DMS53 treated with DMSO at 0.1 percent for 48 hours (cell line): ENCODE results near the gene HOXD13.

Experiments
- DNase-seq: peaks from one replicate; lab custom pipeline; 2025; ENCODE audit not compliant: unreplicated experiment; lab: John Stamatoyannopoulos, UW

HOXD13 gene

DNA sequence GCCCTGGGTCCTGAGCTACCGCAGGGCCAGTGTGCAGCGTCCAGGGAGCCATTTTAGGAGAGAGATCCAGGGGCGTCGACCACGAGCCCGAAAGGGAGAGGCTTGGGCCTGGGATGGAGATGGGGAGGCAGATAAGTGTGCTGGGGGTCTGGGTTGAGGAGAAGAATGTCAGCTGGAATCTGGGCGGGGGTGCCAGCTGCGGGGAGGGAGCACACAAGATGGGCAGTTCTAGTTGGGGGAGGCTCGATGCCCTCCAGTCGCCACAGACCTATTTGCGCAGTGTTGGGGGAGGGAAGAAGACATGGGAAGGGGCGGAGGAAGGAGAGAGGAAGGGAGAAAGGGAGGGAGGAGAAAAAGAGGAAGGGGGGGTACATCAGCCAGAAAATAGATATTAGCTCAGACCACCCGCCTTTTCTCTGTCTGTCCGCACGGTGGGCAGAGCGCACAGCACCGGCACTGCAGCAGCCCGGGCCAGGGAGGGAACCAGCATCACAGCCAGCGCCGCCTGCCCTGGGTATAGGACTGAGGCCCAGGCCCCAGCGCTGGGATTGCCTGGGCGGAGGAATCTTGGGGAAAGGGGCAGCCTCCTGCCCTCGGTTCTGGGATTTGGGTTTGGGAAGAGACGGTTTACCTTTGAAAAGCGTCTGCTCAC, 12.7 kb downstream of the HOXD13 start:
- no peak for DNase-seq

DNA sequence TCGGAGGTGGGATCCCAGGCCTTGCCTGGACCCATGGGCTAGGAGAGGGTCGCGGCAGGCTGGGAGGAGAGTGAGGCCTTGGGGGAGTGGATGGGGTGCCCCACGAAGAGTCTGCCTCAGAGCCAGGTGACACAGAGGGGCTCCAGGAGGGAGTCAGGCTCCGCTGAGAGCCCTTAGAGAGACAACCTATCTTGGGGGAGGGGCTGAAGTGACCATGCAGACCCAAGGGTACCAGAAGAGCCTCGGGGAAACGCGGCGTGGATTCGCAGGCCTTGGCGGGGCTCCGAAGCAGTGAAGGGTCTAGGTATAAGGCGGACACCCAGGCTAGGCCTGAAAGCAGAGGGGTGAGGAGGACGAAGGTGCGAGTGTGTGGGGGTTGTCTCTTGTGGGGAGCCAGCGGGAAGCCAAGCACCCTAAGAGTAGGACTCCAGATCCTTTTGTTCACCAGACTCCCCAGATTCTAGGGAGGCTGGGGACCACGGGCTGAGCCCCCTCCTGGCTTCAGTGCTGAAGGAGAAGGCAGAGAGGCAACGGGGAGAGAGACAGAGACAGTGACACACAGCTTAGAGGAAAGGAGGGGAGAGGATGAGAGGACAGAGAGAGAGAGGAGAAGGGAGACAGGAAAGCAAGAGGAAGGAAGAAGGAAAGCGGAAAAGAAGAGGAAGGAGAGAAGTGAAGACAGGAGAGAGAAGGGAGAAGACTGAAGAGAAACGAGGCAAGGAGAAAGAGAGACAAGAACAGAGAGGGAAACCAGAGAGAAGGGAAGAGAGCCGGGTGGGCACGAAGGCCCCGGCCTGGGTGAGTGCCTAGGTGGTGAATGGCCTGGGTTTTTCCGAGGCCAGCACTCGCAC, 13.4 kb downstream of the HOXD13 start:
- DNase-seq: no peak

DNA sequence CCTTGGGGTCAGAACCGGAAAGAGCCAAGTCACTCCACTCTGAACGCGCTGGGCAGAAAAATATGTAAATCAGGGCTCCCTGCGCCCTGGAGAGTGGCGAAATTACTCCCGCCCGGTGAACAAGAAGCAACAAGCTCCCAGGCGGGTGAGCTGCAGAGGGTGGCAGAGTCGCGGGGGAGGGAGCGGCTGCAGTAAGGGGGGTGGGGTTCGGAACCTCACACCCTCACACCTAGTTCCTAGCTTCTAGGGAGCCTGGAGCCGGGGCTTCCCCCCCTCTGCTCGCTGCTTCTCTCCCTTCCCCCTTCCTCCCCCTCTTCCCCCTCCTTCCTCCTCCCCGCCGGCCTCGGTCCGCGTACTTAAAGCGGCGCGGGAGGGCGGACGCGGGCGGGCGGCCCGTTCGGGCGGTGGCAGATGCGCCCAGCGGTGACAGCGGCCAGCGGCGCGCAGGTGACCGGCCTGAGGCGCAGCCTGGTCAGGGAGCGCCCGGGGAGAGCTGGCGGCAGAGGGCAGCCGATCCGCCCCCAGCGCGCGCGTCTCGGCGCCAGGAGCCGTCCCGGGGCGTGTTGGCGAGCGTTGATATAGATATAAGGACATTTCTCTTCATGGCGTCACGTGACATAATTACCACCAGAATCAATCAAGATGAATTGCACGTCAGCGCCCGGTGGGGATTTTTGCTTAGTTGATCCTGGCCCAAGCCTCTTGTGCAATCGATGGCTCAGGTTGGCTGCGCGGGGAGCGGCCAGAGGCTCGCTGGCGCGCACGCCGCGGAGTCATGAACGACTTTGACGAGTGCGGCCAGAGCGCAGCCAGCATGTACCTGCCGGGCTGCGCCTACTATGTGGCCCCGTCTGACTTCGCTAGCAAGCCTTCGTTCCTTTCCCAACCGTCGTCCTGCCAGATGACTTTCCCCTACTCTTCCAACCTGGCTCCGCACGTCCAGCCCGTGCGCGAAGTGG, 14.3 kb downstream of the HOXD13 start, which contains the start of gene HOXD11:
Gene HOXD11 (plus strand): TSS at position 700 of the 959 bp plus-strand sequence. CDS start 76 bp downstream, at position 776.
- DNase-seq: peak; percentile 65

DNA sequence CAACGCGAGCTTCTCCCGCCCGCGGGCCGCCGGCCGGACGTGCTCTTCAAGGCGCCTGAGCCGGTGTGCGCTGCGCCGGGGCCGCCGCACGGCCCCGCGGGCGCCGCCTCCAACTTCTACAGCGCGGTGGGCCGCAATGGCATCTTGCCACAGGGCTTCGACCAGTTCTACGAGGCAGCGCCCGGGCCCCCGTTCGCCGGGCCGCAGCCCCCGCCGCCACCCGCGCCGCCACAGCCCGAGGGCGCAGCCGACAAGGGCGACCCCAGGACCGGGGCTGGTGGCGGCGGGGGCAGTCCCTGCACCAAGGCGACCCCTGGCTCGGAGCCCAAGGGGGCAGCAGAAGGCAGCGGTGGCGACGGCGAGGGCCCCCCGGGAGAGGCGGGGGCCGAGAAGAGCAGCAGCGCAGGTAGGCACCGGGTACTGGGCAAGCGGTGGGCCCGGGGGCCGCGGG, 15.2 kb downstream of the HOXD13 start:
- DNase-seq: no peak

- no peak for DNase-seq
These were observed 16.8 kb downstream of the HOXD13 start for GRCh38 chr2:176109192-176109901.

DNA sequence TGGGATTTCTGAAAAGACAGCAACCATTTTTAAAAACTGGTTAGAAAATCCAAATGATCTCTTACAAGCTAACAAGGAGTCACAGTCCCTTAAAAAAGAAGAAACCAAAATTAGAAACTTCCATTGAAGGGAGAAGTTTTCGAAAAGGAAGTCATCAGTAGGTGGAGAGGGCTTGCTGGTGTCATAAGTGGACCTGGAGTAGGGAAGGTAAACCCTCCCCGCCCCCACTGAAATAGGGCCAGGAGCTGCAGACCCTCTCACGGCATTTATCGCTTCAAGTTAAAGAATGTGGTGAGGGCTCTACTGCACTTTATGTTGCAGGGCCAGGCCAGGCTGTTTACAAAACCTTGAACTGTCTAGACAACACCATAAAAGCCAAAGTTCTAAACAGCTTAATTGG, 17.4 kb downstream of the HOXD13 start:
- no peak for DNase-seq

GRCh38 chr2:176110415-176111308, 18.1 kb downstream of the HOXD13 start:
- no peak for DNase-seq

DNA sequence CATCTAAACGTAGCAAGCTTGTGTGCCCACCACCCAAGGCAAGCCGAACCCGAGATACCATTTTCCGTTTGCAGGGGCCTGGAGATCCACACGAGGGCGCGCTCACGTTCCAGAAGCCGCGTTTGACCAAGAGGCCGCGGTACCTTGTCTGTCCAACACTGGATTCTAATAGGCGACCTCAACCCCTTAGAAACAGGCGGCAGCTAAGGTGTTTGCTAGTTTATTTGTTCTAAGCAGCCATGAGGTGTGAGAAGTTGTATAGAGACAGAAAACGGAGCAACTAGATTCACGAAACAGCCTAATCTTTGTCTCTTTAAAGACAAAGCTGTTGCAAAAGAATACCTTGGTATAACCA, 18.8 kb downstream of the HOXD13 start:
- DNase-seq: peak; percentile 80

DNA sequence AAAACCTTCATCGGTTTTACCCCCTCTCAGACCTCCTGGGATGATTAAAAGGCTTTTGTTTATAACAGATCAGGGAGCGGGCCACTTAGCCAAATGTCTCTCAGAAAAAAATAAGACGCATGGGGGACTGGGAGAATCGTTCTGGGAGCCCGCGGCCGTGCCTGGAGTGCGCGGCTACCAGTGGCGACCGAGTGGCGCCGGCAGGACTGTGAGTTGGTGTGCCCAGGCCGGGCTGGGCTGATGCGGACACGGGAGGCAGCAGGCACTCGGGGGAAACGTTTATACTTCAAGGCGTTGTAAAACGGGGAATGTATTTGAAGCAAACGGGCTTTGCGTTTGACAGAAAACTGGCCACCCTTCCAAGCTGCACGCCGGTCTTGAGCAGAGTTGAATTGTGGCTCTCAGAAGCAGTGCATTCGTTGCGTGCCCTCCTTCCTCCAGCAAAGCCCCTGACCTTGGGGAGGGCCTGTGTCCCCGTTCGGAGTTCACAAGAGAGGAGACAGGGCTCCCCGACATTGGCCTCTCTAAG, 19.4 kb downstream of the HOXD13 start:
- DNase-seq: no peak

- no peak for DNase-seq
These were observed 20.1 kb downstream of the HOXD13 start for GRCh38 chr2:176112375-176113302.

DNA sequence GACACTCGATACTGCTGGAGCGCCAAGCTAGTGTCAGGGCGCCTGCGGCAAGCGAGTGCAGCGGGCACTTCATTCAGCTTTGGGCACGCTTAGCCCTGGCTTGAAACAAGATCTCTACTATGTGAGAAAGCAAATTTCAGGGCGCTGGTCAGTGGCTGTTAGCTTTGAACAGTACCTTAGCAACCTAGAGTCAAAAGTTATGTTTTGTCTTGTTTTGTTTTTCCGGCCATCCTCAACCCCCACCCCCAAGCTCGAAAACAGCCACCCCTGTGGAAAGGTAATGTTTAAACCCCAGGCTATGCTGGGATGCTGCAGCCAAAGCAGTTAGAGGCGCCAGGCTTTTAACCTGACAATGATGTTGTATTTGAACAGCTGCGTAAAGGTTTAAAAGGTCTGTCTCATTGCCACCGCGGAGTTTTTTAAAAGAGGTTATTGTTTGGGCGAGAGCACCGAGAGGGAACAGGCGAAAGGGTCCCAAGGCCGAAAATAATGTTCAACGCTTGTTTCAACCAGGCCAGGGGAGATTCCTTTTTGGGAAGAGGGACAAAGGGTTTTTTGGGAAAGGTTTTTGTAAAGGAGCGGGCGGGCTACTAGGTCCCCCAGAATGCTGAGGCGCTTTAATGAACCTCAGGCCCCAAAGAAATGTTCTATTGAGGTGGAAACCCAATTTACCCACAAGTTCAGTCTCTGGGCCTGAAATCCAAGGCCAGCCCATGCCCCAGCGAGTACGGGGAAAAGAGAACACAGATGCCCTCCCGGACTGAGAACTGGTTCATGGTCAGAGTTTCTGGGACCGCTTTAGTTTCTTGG, 21.8 kb downstream of the HOXD13 start:
- peak; percentile 79 for DNase-seq

GRCh38 chr2:176114930-176115625, 22.6 kb downstream of the HOXD13 start:
- DNase-seq: no peak

DNA sequence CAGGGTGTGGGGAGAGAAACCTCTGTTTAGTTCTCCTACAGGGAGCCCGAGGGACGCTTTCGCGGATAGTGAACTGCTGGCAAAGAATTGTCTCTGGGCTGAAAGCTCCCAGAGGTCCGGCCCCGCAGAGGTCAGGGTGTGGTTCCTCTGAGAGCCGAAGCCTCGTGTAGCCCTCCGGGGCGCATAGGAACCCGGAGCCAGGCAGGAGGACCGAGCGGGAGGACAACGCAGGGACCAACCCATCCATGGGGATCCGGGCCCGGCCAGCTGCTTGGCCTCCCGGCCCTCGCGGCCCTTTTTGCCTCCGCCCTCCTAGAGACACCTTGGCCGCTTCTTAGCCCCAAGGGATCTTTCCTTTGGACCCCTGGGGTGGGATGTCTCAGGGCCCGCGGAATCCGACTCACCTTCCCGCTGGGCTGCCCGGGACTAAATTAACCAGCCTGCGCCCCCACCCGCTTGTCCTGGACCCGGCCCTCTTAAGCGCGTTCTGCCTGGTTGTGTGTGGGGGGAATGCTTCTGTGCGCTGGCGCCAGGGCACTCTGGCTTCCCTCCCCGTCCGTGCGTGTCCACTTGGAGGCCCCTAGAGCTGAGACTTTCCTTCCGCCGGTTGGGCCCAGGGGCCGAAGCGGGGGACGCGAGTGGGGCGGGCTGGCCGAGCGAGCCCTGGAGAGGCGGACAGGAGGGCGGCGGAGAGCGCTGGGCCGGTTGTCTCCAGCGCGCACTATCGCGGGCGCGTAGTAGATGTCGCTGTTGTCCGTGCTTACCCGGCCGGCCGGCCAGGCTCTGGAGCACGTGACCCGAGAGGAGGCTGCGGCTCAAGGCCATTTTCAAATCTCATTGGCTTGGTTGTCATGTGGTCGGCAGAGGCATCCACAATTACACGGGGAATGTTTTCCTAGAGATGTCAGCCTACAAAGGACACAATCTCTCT, 23.6 kb downstream of the HOXD13 start, which contains the start of gene HOXD10:
Gene HOXD10 (plus strand): TSS at position 896 of the 931 bp plus-strand sequence. CDS start 56 bp downstream, outside the sequence.
- peak; percentile 55 for DNase-seq

GRCh38 chr2:176117162-176117822, 24.8 kb downstream of the HOXD13 start:
- DNase-seq: no peak

DNA sequence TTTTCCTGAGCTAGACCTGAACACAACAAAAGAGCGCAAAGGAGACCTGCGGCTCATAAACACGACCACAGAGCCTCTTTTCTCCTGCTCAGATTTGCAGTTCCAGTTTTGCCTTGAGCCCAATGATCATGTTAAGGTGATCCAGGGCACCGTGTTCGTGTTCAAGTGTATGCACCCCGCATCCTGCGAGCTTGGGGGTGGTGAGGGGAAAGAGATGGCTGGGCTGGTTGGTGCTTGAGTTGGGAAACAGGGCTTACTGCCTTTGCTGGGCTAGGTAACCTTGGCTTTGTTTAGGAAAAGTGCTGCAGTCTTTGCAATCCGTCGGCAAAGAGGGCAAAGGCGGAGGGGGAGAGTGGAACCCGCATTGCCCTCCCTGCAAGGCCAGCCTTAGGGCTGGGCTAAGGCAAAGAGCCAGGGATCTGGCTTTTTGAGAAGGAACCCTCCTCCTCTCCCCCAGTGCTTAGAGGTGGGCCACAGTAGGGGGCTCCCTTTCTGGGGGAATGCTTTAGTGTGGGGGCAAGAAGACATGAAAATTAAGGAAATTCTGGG, 25.4 kb downstream of the HOXD13 start:
- no peak for DNase-seq
